ENCODE measurements around the gene CABP1. TPM values are rescaled to one million over a fixed set of nuclear protein-coding genes. Genes with fewer than 3 reads are reported as not detected.

The CABP1 gene
- total RNA-seq, result 1 to 10 TPM in 1 of 4 donors, under 1 TPM in 2, not detected in 1; 0.54 to 3.3 (median 0.95) TPM

- Histone ChIP-seq H3K9me3 (no peaks in the 10 kb centered on the region), H3K4me1 (peaks cover 0 to 9% (median 5%) of the 10 kb centered on the region in 4 donors), H3K27ac (no peak within 1 kb of the TSS), H3K27me3 (peaks cover 0 to 15% of the 10 kb centered on the region in 2 donors), H3K36me3 (no peaks in the 10 kb centered on the region), H3K4me3 (peak within 1 kb of the TSS; percentile 37 to 67 (median 62))
- peak; percentile 64 to 73 (median 66) for DNase-seq
- no peak for TF ChIP-seq POLR2A (IDR thresholded peaks at IDR 0.05)
- peak in 5 of 6 experiments; percentile 24 to 50 (median 38) for TF ChIP-seq CTCF (IDR thresholded peaks at IDR 0.05)
These were observed at the start of gene CABP1 for GRCh38 chr12:120639771-120640721. TSS of gene CABP1 (plus strand) at chr12:120640626. CDS start at chr12:120640686, 60 bp downstream.

DNA sequence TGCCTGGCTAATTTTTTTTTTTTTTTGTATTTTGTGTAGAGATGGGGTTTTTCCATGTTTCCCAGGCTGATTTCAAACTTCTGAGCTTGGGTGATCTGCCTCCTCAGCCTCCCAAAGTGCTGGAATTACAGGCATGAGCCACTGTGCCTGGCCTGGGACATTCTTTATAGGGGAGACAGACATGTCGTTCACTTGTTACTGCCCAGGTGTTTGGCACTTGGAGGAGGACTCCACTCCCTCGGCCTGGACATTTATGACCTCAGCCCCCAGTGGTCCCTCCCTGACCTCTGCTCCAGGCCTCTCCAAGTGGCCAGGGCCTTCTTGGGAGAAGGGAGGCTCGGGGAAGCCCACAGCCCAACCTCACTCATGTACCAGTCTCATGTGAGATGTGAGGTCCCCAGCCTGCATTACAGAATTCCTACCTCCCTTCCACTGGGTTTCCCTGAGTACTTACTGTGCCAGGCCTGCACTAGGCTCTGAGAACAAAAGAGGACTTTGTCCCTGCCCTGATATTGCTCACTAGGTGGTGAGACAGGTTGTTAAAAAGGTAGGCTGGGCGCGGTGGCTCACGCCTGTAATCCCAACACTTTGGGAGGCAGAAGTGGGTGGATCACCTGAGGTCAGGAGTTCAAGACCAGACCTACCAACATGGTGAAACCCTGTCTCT, 49.6 kb upstream of the CABP1 start:
- Histone ChIP-seq H3K36me3 (no peaks in the 10 kb centered on the region), H3K4me1 (no peaks in the 10 kb centered on the region), H3K27ac (peak overlapping the region in 3 of 4 donors; percentile 59 to 86 (median 81)), H3K9me3 (no peaks in the 10 kb centered on the region), H3K27me3 (no peaks in the 10 kb centered on the region), H3K4me3 (no peak overlapping the region)
- peak in 2 of 3 donors; percentile 66 to 84 for DNase-seq
- TF ChIP-seq CTCF (IDR thresholded peaks at IDR 0.05) (peak in 1 of 6 experiments; percentile 20), POLR2A (IDR thresholded peaks at IDR 0.05) (peak in 1 of 2 donors; percentile 49)

DNA sequence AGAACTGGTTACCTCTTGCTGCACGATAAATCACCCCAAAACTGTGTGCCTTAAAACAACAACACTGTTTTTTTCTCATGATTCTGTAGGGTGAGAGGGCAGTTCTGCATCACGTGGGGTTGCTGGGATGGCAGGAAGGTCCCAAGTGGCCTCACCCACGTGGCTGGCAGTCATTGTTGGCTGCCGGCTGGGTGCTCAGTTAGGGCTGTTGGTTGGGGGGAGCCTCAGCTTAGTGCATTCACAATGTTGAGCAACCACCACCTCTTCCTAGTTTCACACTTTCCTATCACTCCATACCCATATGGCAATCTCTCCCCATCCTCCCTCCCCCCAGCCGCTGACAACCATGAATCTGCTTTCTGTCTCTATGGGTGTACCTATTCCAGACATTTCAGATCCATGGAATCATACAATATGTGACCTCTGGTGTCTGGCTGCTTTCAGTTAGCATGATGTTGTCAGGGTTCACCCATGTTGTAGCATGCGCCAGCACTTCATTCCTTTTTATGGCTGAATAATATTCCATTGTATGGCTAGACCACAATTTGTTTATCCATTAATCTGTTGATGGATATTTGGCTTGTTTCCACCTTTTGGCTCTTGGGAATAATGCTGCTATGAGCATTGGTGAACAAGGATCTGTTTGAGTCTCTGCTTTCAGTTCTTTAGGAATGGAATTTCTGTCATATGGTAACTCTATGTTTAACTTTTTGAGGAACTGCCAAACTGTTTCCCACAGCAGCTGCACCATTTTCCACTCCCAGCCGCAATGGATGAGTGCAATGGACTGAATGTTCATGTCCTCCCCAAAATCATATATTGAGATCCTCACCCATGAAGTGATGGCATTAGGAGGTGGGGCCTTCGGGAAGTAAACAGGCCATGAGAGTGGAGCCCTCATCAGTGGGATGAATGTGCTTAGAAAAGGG, 48.0 kb upstream of the CABP1 start:
- Histone ChIP-seq H3K9me3 (no peaks in the 10 kb centered on the region), H3K4me1 (no peaks in the 10 kb centered on the region), H3K27me3 (no peaks in the 10 kb centered on the region), H3K36me3 (no peaks in the 10 kb centered on the region), H3K27ac (no peak overlapping the region), H3K4me3 (no peak overlapping the region)
- no peak for DNase-seq
- TF ChIP-seq CTCF (IDR thresholded peaks at IDR 0.05) (no peak), POLR2A (IDR thresholded peaks at IDR 0.05) (no peak)

DNA sequence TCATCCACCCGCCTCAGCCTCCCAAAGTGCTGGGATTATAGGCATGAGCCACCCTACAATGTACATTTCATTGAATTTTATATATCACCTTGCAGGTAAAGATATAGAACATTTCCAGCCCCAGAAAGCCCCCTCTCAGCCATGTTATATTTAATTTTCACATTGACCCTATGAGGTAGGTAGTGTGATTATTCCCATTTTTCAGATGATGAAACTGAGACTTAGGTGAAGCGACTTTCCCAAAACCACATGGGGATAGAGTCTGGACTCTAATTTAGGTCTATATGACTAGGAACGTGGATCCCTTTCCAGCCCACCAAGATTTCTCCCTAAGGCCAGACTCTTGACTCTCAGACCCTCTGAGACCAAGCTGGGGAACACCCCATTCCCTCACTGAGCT, 43.5 kb upstream of the CABP1 start:
- H3K36me3 ChIP-seq, result no peaks in the 10 kb centered on the region
- no peak for TF ChIP-seq POLR2A (IDR thresholded peaks at IDR 0.05)
- DNase-seq, result no peak
- no peak overlapping the region for H3K4me3 ChIP-seq
- H3K27ac ChIP-seq, result no peak overlapping the region
- peaks cover 0 to 10% (median 0%) of the 10 kb centered on the region in 4 donors for H3K4me1 ChIP-seq
- no peaks in the 10 kb centered on the region for H3K9me3 ChIP-seq
- H3K27me3 ChIP-seq, result no peaks in the 10 kb centered on the region

DNA sequence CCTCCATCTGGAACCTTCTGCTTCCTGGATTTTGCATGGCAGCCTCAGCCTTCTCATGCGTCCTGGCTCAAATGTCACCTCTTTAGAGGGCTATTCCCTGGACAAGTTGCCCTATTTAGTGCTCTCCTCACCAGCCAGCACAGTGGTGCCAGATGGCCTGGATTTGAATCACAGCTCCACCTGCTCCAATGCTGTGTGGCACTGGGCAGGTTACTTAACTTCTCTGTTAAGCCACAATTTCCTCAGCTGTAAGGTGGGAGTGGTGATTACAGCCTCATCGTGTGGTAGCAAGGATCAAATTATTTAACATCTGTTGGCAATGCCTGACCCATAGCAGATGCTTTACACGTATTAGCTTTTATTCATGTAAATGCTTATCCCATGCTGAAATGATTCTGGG, 42.6 kb upstream of the CABP1 start:
- no peak for DNase-seq
- H3K4me1 ChIP-seq, result peaks cover 0 to 10% (median 0%) of the 10 kb centered on the region in 4 donors
- H3K36me3 ChIP-seq, result no peaks in the 10 kb centered on the region
- TF ChIP-seq POLR2A (IDR thresholded peaks at IDR 0.05) (no peak), CTCF (IDR thresholded peaks at IDR 0.05) (no peak)
- H3K4me3 ChIP-seq, result no peak overlapping the region
- no peaks in the 10 kb centered on the region for H3K9me3 ChIP-seq
- H3K27me3 ChIP-seq, result no peaks in the 10 kb centered on the region
- H3K27ac ChIP-seq, result no peak overlapping the region
